ENCODE measurements around the gene RNU7-1. TPM values are rescaled to one million over a fixed set of nuclear protein-coding genes. Genes with fewer than 3 reads are reported as not detected.

Gene RNU7-1
- total RNA-seq, 1 donor, result not detected

DNA sequence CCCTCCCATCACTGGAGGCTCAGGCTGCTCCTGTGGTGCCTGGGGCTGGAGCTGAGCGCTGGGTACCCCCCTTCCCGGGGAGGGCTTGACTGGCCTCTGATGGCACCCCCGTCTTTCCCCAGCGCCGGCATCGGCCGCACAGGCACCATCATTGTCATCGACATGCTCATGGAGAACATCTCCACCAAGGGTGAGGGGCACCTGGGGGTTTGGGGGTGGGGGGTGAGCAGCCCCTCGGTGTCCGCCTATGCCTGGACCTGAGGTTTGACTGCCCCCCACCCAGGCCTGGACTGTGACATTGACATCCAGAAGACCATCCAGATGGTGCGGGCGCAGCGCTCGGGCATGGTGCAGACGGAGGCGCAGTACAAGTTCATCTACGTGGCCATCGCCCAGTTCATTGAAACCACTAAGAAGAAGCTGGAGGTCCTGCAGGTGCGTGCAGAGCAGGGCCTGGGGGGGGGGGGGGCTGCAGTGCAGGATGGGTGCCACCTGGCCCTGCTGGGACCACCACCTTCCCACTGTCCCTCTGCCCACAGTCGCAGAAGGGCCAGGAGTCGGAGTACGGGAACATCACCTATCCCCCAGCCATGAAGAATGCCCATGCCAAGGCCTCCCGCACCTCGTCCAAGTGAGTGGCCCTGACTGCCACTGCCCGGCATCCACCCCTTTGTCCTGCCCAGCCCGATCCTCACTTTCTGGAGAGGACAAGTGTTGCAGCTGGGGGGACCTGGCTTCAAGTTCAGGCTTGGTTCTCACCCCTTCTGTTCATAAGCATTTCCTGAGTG lies 16.4 kb downstream of the RNU7-1 start:
- peaks cover 16% of the 10 kb centered on the region for H3K4me1 ChIP-seq (ENCODE audit: insufficient read depth, low read length)
- no peaks in the 10 kb centered on the region for H3K27me3 ChIP-seq (ENCODE audit: insufficient read depth, low read length)
- H3K9me3 ChIP-seq (ENCODE audit: low read depth, low read length), result no peaks in the 10 kb centered on the region
- H3K4me3 ChIP-seq (ENCODE audit: insufficient read depth, low read length), result no peak overlapping the region
- DNase-seq (ENCODE audit: insufficient read length, low spot score, missing footprints), result no peak
- H3K27ac ChIP-seq (ENCODE audit: low read depth, low read length), result no peak overlapping the region
- no peak overlapping the region for H3K4me2 ChIP-seq (ENCODE audit: insufficient read depth, low read length)
- H3K36me3 ChIP-seq (ENCODE audit: insufficient read depth, low read length), result peaks cover 6% of the 10 kb centered on the region
- H3K79me2 ChIP-seq (ENCODE audit: insufficient read depth, low read length), result no peaks in the 10 kb centered on the region
- TF ChIP-seq, protein P1, sequence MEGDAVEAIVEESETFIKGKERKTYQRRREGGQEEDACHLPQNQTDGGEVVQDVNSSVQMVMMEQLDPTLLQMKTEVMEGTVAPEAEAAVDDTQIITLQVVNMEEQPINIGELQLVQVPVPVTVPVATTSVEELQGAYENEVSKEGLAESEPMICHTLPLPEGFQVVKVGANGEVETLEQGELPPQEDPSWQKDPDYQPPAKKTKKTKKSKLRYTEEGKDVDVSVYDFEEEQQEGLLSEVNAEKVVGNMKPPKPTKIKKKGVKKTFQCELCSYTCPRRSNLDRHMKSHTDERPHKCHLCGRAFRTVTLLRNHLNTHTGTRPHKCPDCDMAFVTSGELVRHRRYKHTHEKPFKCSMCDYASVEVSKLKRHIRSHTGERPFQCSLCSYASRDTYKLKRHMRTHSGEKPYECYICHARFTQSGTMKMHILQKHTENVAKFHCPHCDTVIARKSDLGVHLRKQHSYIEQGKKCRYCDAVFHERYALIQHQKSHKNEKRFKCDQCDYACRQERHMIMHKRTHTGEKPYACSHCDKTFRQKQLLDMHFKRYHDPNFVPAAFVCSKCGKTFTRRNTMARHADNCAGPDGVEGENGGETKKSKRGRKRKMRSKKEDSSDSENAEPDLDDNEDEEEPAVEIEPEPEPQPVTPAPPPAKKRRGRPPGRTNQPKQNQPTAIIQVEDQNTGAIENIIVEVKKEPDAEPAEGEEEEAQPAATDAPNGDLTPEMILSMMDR (IDR thresholded peaks at IDR 0.05; ENCODE audit: extremely low read depth, low read depth, low read length), result no peak
- no peaks in the 10 kb centered on the region for H4K20me1 ChIP-seq (ENCODE audit: insufficient read depth, low read length)
- no peak overlapping the region for H2AFZ ChIP-seq (ENCODE audit: low read length)

DNA sequence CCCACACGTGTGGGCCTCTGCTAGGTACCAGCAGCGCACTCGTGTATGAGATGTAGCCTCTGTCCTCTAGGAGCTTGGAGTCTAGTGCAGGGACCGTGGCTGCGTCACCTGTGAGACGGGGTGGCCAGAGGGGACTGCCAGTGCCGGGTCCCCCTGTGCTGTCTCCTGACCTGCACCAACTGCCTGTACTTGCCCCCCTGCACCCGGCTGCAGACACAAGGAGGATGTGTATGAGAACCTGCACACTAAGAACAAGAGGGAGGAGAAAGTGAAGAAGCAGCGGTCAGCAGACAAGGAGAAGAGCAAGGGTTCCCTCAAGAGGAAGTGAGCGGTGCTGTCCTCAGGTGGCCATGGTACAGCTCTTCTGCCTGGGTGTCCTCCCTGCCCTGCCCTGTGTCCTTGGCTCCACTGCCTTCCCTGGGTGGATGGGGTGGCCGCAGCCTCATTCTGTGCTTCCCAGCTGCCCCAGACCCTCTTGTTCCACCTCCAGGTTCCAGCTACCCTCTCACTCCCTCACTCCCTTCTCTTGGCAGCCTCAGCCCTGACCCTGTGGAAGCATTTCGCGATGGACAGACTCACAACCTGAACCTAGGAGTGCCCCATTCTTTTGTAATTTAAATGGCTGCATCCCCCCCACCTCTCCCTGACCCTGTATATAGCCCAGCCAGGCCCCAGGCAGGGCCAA lies 17.1 kb downstream of the RNU7-1 start:
- Histone ChIP-seq H3K4me1 (ENCODE audit: insufficient read depth, low read length) (peaks cover 16% of the 10 kb centered on the region), H2AFZ (ENCODE audit: low read length) (peak overlapping the region; percentile 90), H4K20me1 (ENCODE audit: insufficient read depth, low read length) (peaks cover 2% of the 10 kb centered on the region), H3K27ac (ENCODE audit: low read depth, low read length) (peak overlapping the region; percentile 93), H3K79me2 (ENCODE audit: insufficient read depth, low read length) (no peaks in the 10 kb centered on the region), H3K27me3 (ENCODE audit: insufficient read depth, low read length) (no peaks in the 10 kb centered on the region), H3K4me2 (ENCODE audit: insufficient read depth, low read length) (peak overlapping the region; percentile 85), H3K4me3 (ENCODE audit: insufficient read depth, low read length) (peak overlapping the region; percentile 58), H3K36me3 (ENCODE audit: insufficient read depth, low read length) (peaks cover 12% of the 10 kb centered on the region), H3K9me3 (ENCODE audit: low read depth, low read length) (no peaks in the 10 kb centered on the region)
- DNase-seq (ENCODE audit: insufficient read length, low spot score, missing footprints), result no peak
- TF ChIP-seq, protein P1 (IDR thresholded peaks at IDR 0.05; ENCODE audit: extremely low read depth, low read depth, low read length), result peak; percentile 22

DNA sequence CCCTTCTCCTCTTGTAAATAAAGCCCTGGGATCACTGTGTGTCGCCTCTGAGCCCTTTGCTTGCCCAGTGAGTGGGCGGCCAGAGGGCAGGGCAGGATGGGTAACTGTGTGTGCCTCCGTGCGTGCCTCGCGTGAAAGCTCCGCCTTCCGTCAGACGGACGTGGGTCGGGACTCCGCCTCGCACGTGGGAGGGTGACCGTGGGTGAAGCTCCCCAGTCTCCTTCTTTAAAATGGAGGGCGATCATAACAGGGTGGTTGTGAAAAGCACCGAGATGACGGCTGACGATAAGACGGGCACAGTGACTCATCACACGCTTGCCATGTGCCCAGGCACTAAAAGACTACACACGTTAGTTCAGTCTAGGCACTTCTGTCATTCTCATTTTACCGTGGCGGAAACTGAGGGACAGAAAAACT lies 17.7 kb downstream of the RNU7-1 start:
- TF ChIP-seq, protein P1 (IDR thresholded peaks at IDR 0.05; ENCODE audit: extremely low read depth, low read depth, low read length), result no peak
- Histone ChIP-seq H3K27ac (ENCODE audit: low read depth, low read length) (peak overlapping the region; percentile 93), H3K36me3 (ENCODE audit: insufficient read depth, low read length) (peaks cover 17% of the 10 kb centered on the region), H4K20me1 (ENCODE audit: insufficient read depth, low read length) (peaks cover 4% of the 10 kb centered on the region), H3K4me1 (ENCODE audit: insufficient read depth, low read length) (peaks cover 16% of the 10 kb centered on the region), H3K79me2 (ENCODE audit: insufficient read depth, low read length) (no peaks in the 10 kb centered on the region), H3K27me3 (ENCODE audit: insufficient read depth, low read length) (no peaks in the 10 kb centered on the region), H2AFZ (ENCODE audit: low read length) (peak overlapping the region; percentile 90), H3K4me3 (ENCODE audit: insufficient read depth, low read length) (peak overlapping the region; percentile 58), H3K4me2 (ENCODE audit: insufficient read depth, low read length) (peak overlapping the region; percentile 85), H3K9me3 (ENCODE audit: low read depth, low read length) (no peaks in the 10 kb centered on the region)
- DNase-seq (ENCODE audit: insufficient read length, low spot score, missing footprints), result peak; percentile 94

DNA sequence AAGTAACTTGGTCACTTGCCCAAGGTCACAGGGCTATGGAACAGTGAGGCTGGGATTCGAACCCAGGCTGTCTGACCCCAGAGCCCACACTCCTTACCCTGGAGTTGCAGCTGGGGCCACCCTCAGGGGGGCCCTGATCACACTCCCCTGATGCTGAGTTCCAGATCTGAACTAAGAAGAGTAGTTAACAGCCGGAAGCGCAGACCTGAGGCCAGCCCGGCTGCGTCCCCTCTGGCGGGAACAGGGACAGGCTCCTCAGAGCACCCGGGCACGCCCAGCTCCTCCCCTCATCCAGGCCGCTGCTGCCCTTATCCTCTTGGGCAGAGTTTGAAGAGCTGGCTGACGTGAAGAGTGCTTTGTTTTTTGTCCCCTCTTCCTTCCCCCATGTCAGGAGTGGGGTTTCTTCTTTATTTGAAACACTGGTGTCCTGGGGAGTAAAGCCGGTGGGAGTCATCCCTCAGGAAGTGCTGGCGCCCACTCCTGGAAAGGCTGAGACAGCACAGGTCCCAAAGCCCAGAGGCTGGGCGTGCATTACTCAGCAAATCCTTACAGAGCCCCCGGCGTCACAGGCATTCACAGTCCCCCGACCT lies 18.2 kb downstream of the RNU7-1 start:
- Histone ChIP-seq H3K9me3 (ENCODE audit: low read depth, low read length) (no peaks in the 10 kb centered on the region), H3K27me3 (ENCODE audit: insufficient read depth, low read length) (no peaks in the 10 kb centered on the region), H3K27ac (ENCODE audit: low read depth, low read length) (peak overlapping the region; percentile 93), H3K79me2 (ENCODE audit: insufficient read depth, low read length) (no peaks in the 10 kb centered on the region), H3K36me3 (ENCODE audit: insufficient read depth, low read length) (peaks cover 21% of the 10 kb centered on the region), H3K4me2 (ENCODE audit: insufficient read depth, low read length) (peak overlapping the region; percentile 85), H3K4me1 (ENCODE audit: insufficient read depth, low read length) (peaks cover 16% of the 10 kb centered on the region), H2AFZ (ENCODE audit: low read length) (peak overlapping the region; percentile 90), H4K20me1 (ENCODE audit: insufficient read depth, low read length) (peaks cover 4% of the 10 kb centered on the region), H3K4me3 (ENCODE audit: insufficient read depth, low read length) (peak overlapping the region; percentile 58)
- TF ChIP-seq, protein P1 (IDR thresholded peaks at IDR 0.05; ENCODE audit: extremely low read depth, low read depth, low read length), result peak; percentile 72
- peak; percentile 97 for DNase-seq (ENCODE audit: insufficient read length, low spot score, missing footprints)

Data from osteoblast (primary cell).